ENCODE data around the gene SCN1B.

The SCN1B gene

GRCh38 chr19:35015270-35015953 is 14.9 kb upstream of the SCN1B start:
- no peaks in the 10 kb centered on the region for H3K9me3 Mint-ChIP-seq
- peaks cover 51 to 63% of the 10 kb centered on the region in 2 donors for H3K4me1 Mint-ChIP-seq (ENCODE audit: low read depth in 2 of 2)
- H3K27ac Mint-ChIP-seq: peak overlapping the region; percentile 95 to 96
- peaks cover 89% of the 10 kb centered on the region for H3K36me3 Mint-ChIP-seq (ENCODE audit: insufficient read depth)
- no peaks in the 10 kb centered on the region for H3K27me3 Mint-ChIP-seq
- peak overlapping the region in 1 of 2 donors; percentile 47 for H3K4me3 Mint-ChIP-seq
- ATAC-seq (replicated peaks): no peak
- DNase-seq: no peak

GRCh38 chr19:35015954-35016351 is 14.3 kb upstream of the SCN1B start:
- DNase-seq (no peak), ATAC-seq (replicated peaks) (no peak)
- H3K9me3 Mint-ChIP-seq: no peaks in the 10 kb centered on the region
- peak overlapping the region in 1 of 2 donors; percentile 47 for H3K4me3 Mint-ChIP-seq
- no peaks in the 10 kb centered on the region for H3K27me3 Mint-ChIP-seq
- H3K4me1 Mint-ChIP-seq (ENCODE audit: low read depth in 2 of 2): peaks cover 48 to 61% of the 10 kb centered on the region in 2 donors
- H3K36me3 Mint-ChIP-seq (ENCODE audit: insufficient read depth): peaks cover 89% of the 10 kb centered on the region
- peak overlapping the region; percentile 16 to 96 for H3K27ac Mint-ChIP-seq

- Mint-ChIP-seq H3K9me3 (no peaks in the 10 kb centered on the region), H3K4me3 (no peak overlapping the region), H3K36me3 (ENCODE audit: insufficient read depth) (peaks cover 88% of the 10 kb centered on the region), H3K27ac (peak overlapping the region; percentile 86 to 89), H3K4me1 (ENCODE audit: low read depth in 2 of 2) (peaks cover 34 to 49% of the 10 kb centered on the region in 2 donors), H3K27me3 (no peaks in the 10 kb centered on the region)
- DNase-seq (no peak), ATAC-seq (replicated peaks) (no peak)
Measured at GRCh38 chr19:35017507-35017906, 12.8 kb upstream of the SCN1B start.

- no peaks in the 10 kb centered on the region for H3K27me3 Mint-ChIP-seq
- DNase-seq (no peak), ATAC-seq (replicated peaks) (no peak)
- H3K4me1 Mint-ChIP-seq (ENCODE audit: low read depth in 2 of 2): peaks cover 25 to 41% of the 10 kb centered on the region in 2 donors
- no peaks in the 10 kb centered on the region for H3K9me3 Mint-ChIP-seq
- H3K27ac Mint-ChIP-seq: peak overlapping the region; percentile 86 to 89
- peaks cover 87% of the 10 kb centered on the region for H3K36me3 Mint-ChIP-seq (ENCODE audit: insufficient read depth)
- H3K4me3 Mint-ChIP-seq: no peak overlapping the region
Measured at GRCh38 chr19:35018379-35018778, 11.9 kb upstream of the SCN1B start.

- H3K4me1 Mint-ChIP-seq (ENCODE audit: low read depth in 2 of 2): peaks cover 17 to 33% of the 10 kb centered on the region in 2 donors
- H3K4me3 Mint-ChIP-seq: no peak overlapping the region
- H3K36me3 Mint-ChIP-seq (ENCODE audit: insufficient read depth): peaks cover 85% of the 10 kb centered on the region
- peak overlapping the region in 1 of 2 donors; percentile 89 for H3K27ac Mint-ChIP-seq
- no peaks in the 10 kb centered on the region for H3K9me3 Mint-ChIP-seq
- no peaks in the 10 kb centered on the region for H3K27me3 Mint-ChIP-seq
- DNase-seq: no peak
- no peak for ATAC-seq (replicated peaks)
Measured at GRCh38 chr19:35019144-35019543, 11.1 kb upstream of the SCN1B start.

GRCh38 chr19:35021016-35021415 is 9.3 kb upstream of the SCN1B start:
- no peak for ATAC-seq (replicated peaks)
- H3K36me3 Mint-ChIP-seq (ENCODE audit: insufficient read depth): peaks cover 84% of the 10 kb centered on the region

GRCh38 chr19:35021596-35021995 is 8.7 kb upstream of the SCN1B start:
- no peaks in the 10 kb centered on the region for H3K9me3 Mint-ChIP-seq
- DNase-seq (no peak), ATAC-seq (replicated peaks) (no peak)
- H3K27ac Mint-ChIP-seq: no peak overlapping the region
- H3K36me3 Mint-ChIP-seq (ENCODE audit: insufficient read depth): peaks cover 82% of the 10 kb centered on the region
- no peaks in the 10 kb centered on the region for H3K27me3 Mint-ChIP-seq
- H3K4me3 Mint-ChIP-seq: no peak overlapping the region
- H3K4me1 Mint-ChIP-seq (ENCODE audit: low read depth in 2 of 2): peaks cover 6 to 18% of the 10 kb centered on the region in 2 donors

More at GRCh38 chr19:35021016-35021415, 9.3 kb upstream of the SCN1B start:
- DNase-seq: no peak
- Mint-ChIP-seq H3K4me1 (ENCODE audit: low read depth in 2 of 2) (peaks cover 6 to 18% of the 10 kb centered on the region in 2 donors), H3K27ac (peak overlapping the region in 1 of 2 donors; percentile 89), H3K27me3 (no peaks in the 10 kb centered on the region), H3K4me3 (no peak overlapping the region), H3K9me3 (no peaks in the 10 kb centered on the region)

- H3K36me3 Mint-ChIP-seq (ENCODE audit: insufficient read depth): peaks cover 73% of the 10 kb centered on the region
- no peak overlapping the region for H3K4me3 Mint-ChIP-seq
- DNase-seq: no peak
- H3K27ac Mint-ChIP-seq: no peak overlapping the region
- no peak for ATAC-seq (replicated peaks)
- no peaks in the 10 kb centered on the region for H3K27me3 Mint-ChIP-seq
- H3K9me3 Mint-ChIP-seq: no peaks in the 10 kb centered on the region
- H3K4me1 Mint-ChIP-seq (ENCODE audit: low read depth in 2 of 2): peaks cover 3 to 14% of the 10 kb centered on the region in 2 donors
Measured at GRCh38 chr19:35022460-35022859, 7.8 kb upstream of the SCN1B start.

GRCh38 chr19:35023428-35023827 is 6.8 kb upstream of the SCN1B start:
- Mint-ChIP-seq H3K27ac (peak overlapping the region in 1 of 2 donors; percentile 85), H3K4me1 (ENCODE audit: low read depth in 2 of 2) (peaks cover 0 to 16% of the 10 kb centered on the region in 2 donors), H3K9me3 (no peaks in the 10 kb centered on the region), H3K36me3 (ENCODE audit: insufficient read depth) (peaks cover 71% of the 10 kb centered on the region), H3K4me3 (no peak overlapping the region), H3K27me3 (no peaks in the 10 kb centered on the region)
- DNase-seq (no peak), ATAC-seq (replicated peaks) (no peak)

GRCh38 chr19:35024095-35024494 is 6.2 kb upstream of the SCN1B start:
- no peak overlapping the region for H3K4me3 Mint-ChIP-seq
- no peaks in the 10 kb centered on the region for H3K27me3 Mint-ChIP-seq
- no peak for DNase-seq
- ATAC-seq (replicated peaks): no peak
- H3K9me3 Mint-ChIP-seq: no peaks in the 10 kb centered on the region
- peak overlapping the region in 1 of 2 donors; percentile 85 for H3K27ac Mint-ChIP-seq
- peaks cover 76% of the 10 kb centered on the region for H3K36me3 Mint-ChIP-seq (ENCODE audit: insufficient read depth)
- H3K4me1 Mint-ChIP-seq (ENCODE audit: low read depth in 2 of 2): peaks cover 0 to 15% of the 10 kb centered on the region in 2 donors

GRCh38 chr19:35025969-35026368 is 4.3 kb upstream of the SCN1B start:
- Mint-ChIP-seq H3K4me3 (no peak overlapping the region), H3K4me1 (ENCODE audit: low read depth in 2 of 2) (peaks cover under 1 to 13% of the 10 kb centered on the region in 2 donors), H3K36me3 (ENCODE audit: insufficient read depth) (peaks cover 59% of the 10 kb centered on the region), H3K27ac (no peak overlapping the region), H3K27me3 (peaks cover 0 to under 1% of the 10 kb centered on the region in 2 donors), H3K9me3 (no peaks in the 10 kb centered on the region)
- ATAC-seq (replicated peaks): no peak
- DNase-seq: no peak

GRCh38 chr19:35026418-35026817 is 3.9 kb upstream of the SCN1B start:
- ATAC-seq (replicated peaks): no peak
- H3K4me1 Mint-ChIP-seq (ENCODE audit: low read depth in 2 of 2): peaks cover 5 to 17% of the 10 kb centered on the region in 2 donors
- H3K9me3 Mint-ChIP-seq: no peaks in the 10 kb centered on the region
- peaks cover 0 to 5% of the 10 kb centered on the region in 2 donors for H3K27me3 Mint-ChIP-seq
- no peak overlapping the region for H3K27ac Mint-ChIP-seq
- H3K4me3 Mint-ChIP-seq: no peak overlapping the region
- DNase-seq: no peak
- H3K36me3 Mint-ChIP-seq (ENCODE audit: insufficient read depth): peaks cover 59% of the 10 kb centered on the region

GRCh38 chr19:35027009-35027408 is 3.3 kb upstream of the SCN1B start:
- Mint-ChIP-seq H3K9me3 (no peaks in the 10 kb centered on the region), H3K4me3 (no peak overlapping the region), H3K36me3 (ENCODE audit: insufficient read depth) (peaks cover 55% of the 10 kb centered on the region), H3K4me1 (ENCODE audit: low read depth in 2 of 2) (peaks cover 6 to 18% of the 10 kb centered on the region in 2 donors), H3K27me3 (peaks cover 0 to 6% of the 10 kb centered on the region in 2 donors), H3K27ac (no peak overlapping the region)
- DNase-seq (no peak), ATAC-seq (replicated peaks) (no peak)

- ATAC-seq (replicated peaks): peak; percentile 35
- peaks cover 45% of the 10 kb centered on the region for H3K36me3 Mint-ChIP-seq (ENCODE audit: insufficient read depth)
- no peaks in the 10 kb centered on the region for H3K9me3 Mint-ChIP-seq
- H3K4me3 Mint-ChIP-seq: peak overlapping the region in 1 of 2 donors; percentile 39
- H3K27me3 Mint-ChIP-seq: peaks cover 0 to 6% of the 10 kb centered on the region in 2 donors
- DNase-seq: no peak
- peak overlapping the region in 1 of 2 donors; percentile 71 for H3K27ac Mint-ChIP-seq
- H3K4me1 Mint-ChIP-seq (ENCODE audit: low read depth in 2 of 2): peaks cover 6 to 15% of the 10 kb centered on the region in 2 donors
Measured at GRCh38 chr19:35027851-35028599, 2.2 kb upstream of the SCN1B start.

Data from effector memory CD8-positive, alpha-beta T cell (primary cell).